ENCODE data around the gene ADAM12. TPM values are rescaled to one million over a fixed set of nuclear protein-coding genes. Genes with fewer than 3 reads are reported as not detected.

Gene ADAM12
- polyA plus RNA-seq, 1 experiment, result 8.6 TPM

DNA sequence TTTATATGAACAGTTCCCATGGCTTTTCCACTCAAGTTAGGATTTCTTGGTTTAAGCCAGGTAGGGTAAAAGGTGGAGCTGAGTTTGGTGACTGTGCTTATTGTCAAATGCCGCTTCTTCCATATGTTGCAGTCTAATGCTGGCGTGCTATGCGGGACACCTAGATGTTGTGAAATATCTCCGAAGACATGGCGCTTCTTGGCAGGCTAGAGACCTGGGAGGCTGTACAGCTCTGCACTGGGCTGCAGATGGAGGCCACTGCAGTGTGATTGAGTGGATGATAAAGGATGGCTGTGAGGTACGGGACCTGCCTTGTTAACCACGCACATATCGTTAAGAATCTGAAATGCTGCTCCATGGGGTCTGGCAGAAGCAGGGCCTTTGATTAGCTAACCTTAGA is 383.5 kb downstream of the ADAM12 start:
- H3K36me3 ChIP-seq (ENCODE audit: control insufficient read depth, insufficient read depth, low read length), result no peaks in the 10 kb centered on the region
- POLR2A ChIA-PET, result no interaction called here

GRCh38 chr10:126001576-126001975 is 386.7 kb downstream of the ADAM12 start:
- ChIA-PET CTCF (no interaction called here), POLR2A (no interaction called here)
- TF ChIP-seq, protein P1, sequence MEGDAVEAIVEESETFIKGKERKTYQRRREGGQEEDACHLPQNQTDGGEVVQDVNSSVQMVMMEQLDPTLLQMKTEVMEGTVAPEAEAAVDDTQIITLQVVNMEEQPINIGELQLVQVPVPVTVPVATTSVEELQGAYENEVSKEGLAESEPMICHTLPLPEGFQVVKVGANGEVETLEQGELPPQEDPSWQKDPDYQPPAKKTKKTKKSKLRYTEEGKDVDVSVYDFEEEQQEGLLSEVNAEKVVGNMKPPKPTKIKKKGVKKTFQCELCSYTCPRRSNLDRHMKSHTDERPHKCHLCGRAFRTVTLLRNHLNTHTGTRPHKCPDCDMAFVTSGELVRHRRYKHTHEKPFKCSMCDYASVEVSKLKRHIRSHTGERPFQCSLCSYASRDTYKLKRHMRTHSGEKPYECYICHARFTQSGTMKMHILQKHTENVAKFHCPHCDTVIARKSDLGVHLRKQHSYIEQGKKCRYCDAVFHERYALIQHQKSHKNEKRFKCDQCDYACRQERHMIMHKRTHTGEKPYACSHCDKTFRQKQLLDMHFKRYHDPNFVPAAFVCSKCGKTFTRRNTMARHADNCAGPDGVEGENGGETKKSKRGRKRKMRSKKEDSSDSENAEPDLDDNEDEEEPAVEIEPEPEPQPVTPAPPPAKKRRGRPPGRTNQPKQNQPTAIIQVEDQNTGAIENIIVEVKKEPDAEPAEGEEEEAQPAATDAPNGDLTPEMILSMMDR (IDR thresholded peaks at IDR 0.05; ENCODE audit: insufficient read depth, low read depth, low read length), result no peak
- Histone ChIP-seq H3K36me3 (ENCODE audit: control insufficient read depth, insufficient read depth, low read length) (no peaks in the 10 kb centered on the region), H3K4me3 (ENCODE audit: low read depth, low read length) (no peak overlapping the region), H3K27me3 (ENCODE audit: control insufficient read depth, insufficient read depth, low read length) (peaks cover 3% of the 10 kb centered on the region)
- no peak for DNase-seq (ENCODE audit: low read depth)

More for the DNA sequence above, 383.5 kb downstream of the ADAM12 start:
- DNase-seq (ENCODE audit: low read depth), result no peak
- TF ChIP-seq, protein P1 (IDR thresholded peaks at IDR 0.05; ENCODE audit: insufficient read depth, low read depth, low read length), result no peak
- Histone ChIP-seq H3K27me3 (ENCODE audit: control insufficient read depth, insufficient read depth, low read length) (no peaks in the 10 kb centered on the region; the same call in 1 of the 2 replicates), H3K4me3 (ENCODE audit: low read depth, low read length) (no peak overlapping the region)
- CTCF ChIA-PET, result no interaction called here

DNA sequence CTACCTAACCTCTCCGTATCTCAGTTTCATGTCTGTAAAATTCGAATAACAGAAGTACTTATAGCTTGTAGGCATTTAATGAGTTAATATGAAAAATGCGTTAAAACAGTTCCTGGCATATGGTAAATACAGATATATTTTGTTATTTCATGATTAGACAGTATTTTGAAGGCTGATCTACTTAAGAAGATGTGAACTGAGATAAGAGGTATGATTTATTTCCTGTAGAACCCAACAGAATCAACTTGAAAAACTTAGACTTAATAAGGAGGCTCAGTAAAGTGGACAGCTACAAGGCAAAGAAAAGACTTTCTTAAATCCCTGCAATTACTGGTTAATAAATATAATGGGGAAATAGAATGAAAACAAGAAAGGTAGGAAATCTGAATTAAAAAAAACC is 388.6 kb downstream of the ADAM12 start:
- Histone ChIP-seq H3K36me3 (ENCODE audit: control insufficient read depth, insufficient read depth, low read length) (no peaks in the 10 kb centered on the region), H3K4me3 (ENCODE audit: low read depth, low read length) (no peak overlapping the region), H3K27me3 (ENCODE audit: control insufficient read depth, insufficient read depth, low read length) (peaks cover 3% of the 10 kb centered on the region)
- POLR2A ChIA-PET, result no interaction called here
- TF ChIP-seq, protein P1 (IDR thresholded peaks at IDR 0.05; ENCODE audit: insufficient read depth, low read depth, low read length), result no peak
- CTCF ChIA-PET, result interaction anchor here (0.8 to 1.0 kb wide), 2 partner anchors 16 to 387 kb away, joined by 3 read pairs; no protein-coding TSS in a partner anchor
- no peak for DNase-seq (ENCODE audit: low read depth)

GRCh38 chr10:125997586-125997985 is 390.7 kb downstream of the ADAM12 start:
- Histone ChIP-seq H3K27me3 (ENCODE audit: control insufficient read depth, insufficient read depth, low read length) (peaks cover 3% of the 10 kb centered on the region), H3K4me3 (ENCODE audit: low read depth, low read length) (no peak overlapping the region), H3K36me3 (ENCODE audit: control insufficient read depth, insufficient read depth, low read length) (no peaks in the 10 kb centered on the region)
- DNase-seq (ENCODE audit: low read depth), result no peak
- POLR2A ChIA-PET, result no interaction called here
- TF ChIP-seq, protein P1 (IDR thresholded peaks at IDR 0.05; ENCODE audit: insufficient read depth, low read depth, low read length), result no peak
- CTCF ChIA-PET, result interaction anchor here (0.7 to 1.0 kb wide), 2 partner anchors 11 to 94 kb away, joined by 3 to 4 read pairs; no protein-coding TSS in a partner anchor

DNA sequence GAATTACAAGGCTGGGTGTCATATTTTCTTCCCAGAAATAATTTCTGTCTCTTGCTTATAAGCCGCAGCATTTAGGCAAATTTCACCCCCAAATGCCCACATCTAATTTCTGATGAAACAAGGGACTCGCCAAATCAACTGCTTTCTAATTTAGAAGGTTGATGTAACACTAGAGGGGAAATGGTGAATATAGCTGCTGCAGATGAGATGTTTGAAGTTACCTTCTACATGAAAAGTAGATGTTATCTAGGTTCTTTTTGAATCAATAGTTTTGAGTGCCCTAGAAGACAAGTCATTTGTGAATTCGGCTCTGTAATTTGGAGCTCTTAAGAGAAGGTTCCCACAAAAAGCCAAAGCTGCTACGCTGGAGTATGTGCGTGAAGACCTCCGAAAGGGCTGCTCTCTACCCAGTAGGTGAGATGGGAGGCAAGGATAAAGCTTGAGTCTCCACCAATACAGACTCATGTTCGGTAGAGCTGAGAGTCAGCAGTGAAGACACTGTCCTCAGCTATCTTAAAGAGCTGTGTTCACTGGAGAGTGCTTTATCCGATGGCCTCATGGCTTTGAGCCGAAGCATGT is 392.5 kb downstream of the ADAM12 start:
- TF ChIP-seq, protein P1 (IDR thresholded peaks at IDR 0.05; ENCODE audit: insufficient read depth, low read depth, low read length), result no peak
- ChIA-PET POLR2A (no interaction called here), CTCF (no interaction called here)
- Histone ChIP-seq H3K36me3 (ENCODE audit: control insufficient read depth, insufficient read depth, low read length) (no peaks in the 10 kb centered on the region), H3K4me3 (ENCODE audit: low read depth, low read length) (no peak overlapping the region), H3K27me3 (ENCODE audit: control insufficient read depth, insufficient read depth, low read length) (peaks cover 3% of the 10 kb centered on the region)
- DNase-seq (ENCODE audit: low read depth), result no peak
